Epidermal melanocyte (primary cell): ENCODE data around the gene NR2F6.

ENCODE experiments used
- DNase-seq: peaks from one replicate; pipeline ENCODE4 v3.0.0; 2011; ENCODE audit warnings: low spot score; ENCODE audit not compliant: insufficient read length

NR2F6 gene

GRCh38 chr19:17264641-17264979, 18.9 kb upstream of the NR2F6 start, which contains the start of gene USHBP1:
USHBP1 (minus strand) TSS chr19:17264745; CDS start chr19:17264299, 446 bp downstream.
- DNase-seq, result no peak

GRCh38 chr19:17263712-17264640, 18.3 kb upstream of the NR2F6 start:
- no peak for DNase-seq

GRCh38 chr19:17262557-17262956, 16.8 kb upstream of the NR2F6 start:
- DNase-seq, result no peak

GRCh38 chr19:17260842-17261325, 15.2 kb upstream of the NR2F6 start:
- peak; percentile 84 for DNase-seq

- no peak for DNase-seq
These were observed 14.2 kb upstream of the NR2F6 start for GRCh38 chr19:17259934-17260333.

GRCh38 chr19:17259118-17259780, 13.5 kb upstream of the NR2F6 start:
- DNase-seq, result no peak

GRCh38 chr19:17256130-17256529, 10.4 kb upstream of the NR2F6 start:
- no peak for DNase-seq

GRCh38 chr19:17255150-17255621, 9.5 kb upstream of the NR2F6 start:
- DNase-seq, result no peak

- DNase-seq, result no peak
These were observed 8.9 kb upstream of the NR2F6 start for GRCh38 chr19:17254636-17255035.

- DNase-seq, result no peak
These were observed 4.3 kb upstream of the NR2F6 start for GRCh38 chr19:17249887-17250548.

GRCh38 chr19:17248011-17248776, 2.5 kb upstream of the NR2F6 start:
- no peak for DNase-seq

- DNase-seq, result no peak
These were observed 1.1 kb upstream of the NR2F6 start for GRCh38 chr19:17246681-17247425.

- no peak for DNase-seq
These were observed 843 bp downstream of the NR2F6 start for GRCh38 chr19:17244618-17245534.

- peak; percentile 51 for DNase-seq
These were observed 1.7 kb downstream of the NR2F6 start for GRCh38 chr19:17243830-17244617.

- DNase-seq, result no peak
These were observed 2.4 kb downstream of the NR2F6 start for GRCh38 chr19:17243211-17243829.

GRCh38 chr19:17242431-17243208, 3.1 kb downstream of the NR2F6 start:
- no peak for DNase-seq

GRCh38 chr19:17240826-17241399, 4.8 kb downstream of the NR2F6 start:
- DNase-seq, result no peak
